Activated B cell treated with CpG ODN at 0.5 μM for 24 hours (primary cell): ENCODE results near the gene MBNL1. TPM values are rescaled to one million over a fixed set of nuclear protein-coding genes. Genes with fewer than 3 reads are reported as not detected.
A peak's percentile ranks its signal among the peaks of the same experiment; 100 is the strongest.

Source experiments
- ATAC-seq: fragments of 200-7000 bp; cut with Tn5 transposase; one replicate; pipeline ENCODE4 v1.10.0; 2021; ENCODE audit warnings: low read depth, mild to moderate bottlenecking, moderate library complexity
- CTCF ChIA-PET: fragments of 350-600 bp; sonication (Branson Sonifier 250); formaldehyde crosslinking; loops from one replicate; lab custom pipeline; 2021; ENCODE audit warnings: antibody characterized with exemption; lab: Charles Lee
- POLR2A ChIA-PET: fragments of 350-600 bp; sonication (Branson Sonifier 250); formaldehyde crosslinking; loops from one replicate; lab custom pipeline; 2021; ENCODE audit warnings: antibody characterized with exemption; lab: Charles Lee
- DNase-seq: peaks from one replicate; pipeline ENCODE4 v3.0.0; 2022
- H3K27ac Mint-ChIP-seq: one replicate; pipeline ENCODE4 v1.8.0; 2020; ENCODE audit warnings: mixed read lengths
- H3K27me3 Mint-ChIP-seq: one replicate; pipeline ENCODE4 v1.8.0; 2021; ENCODE audit warnings: mixed read lengths
- H3K36me3 Mint-ChIP-seq: one replicate; pipeline ENCODE4 v1.8.0; 2021; ENCODE audit warnings: low read depth, mixed read lengths
- H3K4me1 Mint-ChIP-seq: one replicate; pipeline ENCODE4 v1.8.0; 2021; ENCODE audit warnings: mixed read lengths
- H3K4me3 Mint-ChIP-seq: one replicate; pipeline ENCODE4 v1.8.0; 2020; ENCODE audit warnings: mild to moderate bottlenecking, mixed read lengths
- H3K9me3 Mint-ChIP-seq: one replicate; pipeline ENCODE4 v1.8.0; 2020; ENCODE audit warnings: mixed read lengths
- intact Hi-C: fragments of 100-400 bp; cut with micrococcal nuclease; formaldehyde crosslinking; loops from one replicate; pipeline ENCODE4 v1.15.1; 2024
- total RNA-seq: library from RNA; stranded (reverse); gene quantifications from 2 replicates; pipeline ENCODE4 v1.2.3, GENCODE V29; 2022
- TF ChIP-seq, protein P1 (sequence below): fragments of 200-600 bp; IDR thresholded peaks from one replicate; pipeline ENCODE4 v1.8.0; 2022; ENCODE audit warnings: antibody characterized with exemption, mild to moderate bottlenecking

Gene MBNL1
- total RNA-seq, 1 donor from 2014 or later, result 561 TPM

DNA sequence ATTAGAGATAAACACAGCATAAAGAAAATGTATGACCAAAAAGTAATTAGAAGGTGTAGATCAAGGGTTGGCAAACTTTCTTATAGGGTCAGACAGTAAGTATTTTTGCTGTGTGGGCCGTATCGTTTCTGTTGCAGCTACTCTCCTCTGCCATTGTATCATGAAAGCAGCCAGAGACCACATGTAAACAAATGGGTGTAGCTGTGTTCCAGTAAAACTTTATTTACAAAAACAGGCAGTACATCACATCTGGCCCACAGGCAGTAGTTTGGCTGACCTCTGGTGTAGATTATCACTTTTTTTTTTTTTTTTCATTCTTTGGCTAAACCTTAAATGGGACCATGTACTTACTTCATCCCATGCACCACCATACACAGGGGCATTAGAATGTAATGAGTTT, 190.8 kb downstream of the MBNL1 start:
- TF ChIP-seq, protein P1, sequence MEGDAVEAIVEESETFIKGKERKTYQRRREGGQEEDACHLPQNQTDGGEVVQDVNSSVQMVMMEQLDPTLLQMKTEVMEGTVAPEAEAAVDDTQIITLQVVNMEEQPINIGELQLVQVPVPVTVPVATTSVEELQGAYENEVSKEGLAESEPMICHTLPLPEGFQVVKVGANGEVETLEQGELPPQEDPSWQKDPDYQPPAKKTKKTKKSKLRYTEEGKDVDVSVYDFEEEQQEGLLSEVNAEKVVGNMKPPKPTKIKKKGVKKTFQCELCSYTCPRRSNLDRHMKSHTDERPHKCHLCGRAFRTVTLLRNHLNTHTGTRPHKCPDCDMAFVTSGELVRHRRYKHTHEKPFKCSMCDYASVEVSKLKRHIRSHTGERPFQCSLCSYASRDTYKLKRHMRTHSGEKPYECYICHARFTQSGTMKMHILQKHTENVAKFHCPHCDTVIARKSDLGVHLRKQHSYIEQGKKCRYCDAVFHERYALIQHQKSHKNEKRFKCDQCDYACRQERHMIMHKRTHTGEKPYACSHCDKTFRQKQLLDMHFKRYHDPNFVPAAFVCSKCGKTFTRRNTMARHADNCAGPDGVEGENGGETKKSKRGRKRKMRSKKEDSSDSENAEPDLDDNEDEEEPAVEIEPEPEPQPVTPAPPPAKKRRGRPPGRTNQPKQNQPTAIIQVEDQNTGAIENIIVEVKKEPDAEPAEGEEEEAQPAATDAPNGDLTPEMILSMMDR, result no peak
- Mint-ChIP-seq H3K27me3 (no peaks in the 10 kb centered on the region), H3K4me3 (no peak overlapping the region), H3K36me3 (peaks cover 68% of the 10 kb centered on the region), H3K9me3 (no peaks in the 10 kb centered on the region), H3K27ac (peak overlapping the region; percentile 12), H3K4me1 (peaks cover 22% of the 10 kb centered on the region)
- DNase-seq (no peak), ATAC-seq (no peak)
- CTCF ChIA-PET, result interaction anchor here (0.6 kb wide), 1 partner anchor 428 kb away, joined by 3 read pairs; no protein-coding TSS in a partner anchor
- POLR2A ChIA-PET, result interaction anchor here (0.7 kb wide), 1 partner anchor 29 kb away, joined by 3 read pairs; no protein-coding TSS in a partner anchor
- intact Hi-C loops, result loop anchor here (2.0 kb wide), 1 partner anchor 15 kb away; no protein-coding TSS in a partner anchor

GRCh38 chr3:152460936-152461335, 192.2 kb downstream of the MBNL1 start:
- no peaks in the 10 kb centered on the region for H3K9me3 Mint-ChIP-seq
- peaks cover 73% of the 10 kb centered on the region for H3K36me3 Mint-ChIP-seq
- no peaks in the 10 kb centered on the region for H3K27me3 Mint-ChIP-seq
- ChIA-PET CTCF (interaction anchor here (0.6 kb wide), 1 partner anchor 275 kb away, joined by 4 read pairs; no protein-coding TSS in a partner anchor), POLR2A (no interaction called here)
- no peak for DNase-seq
- H3K4me1 Mint-ChIP-seq, result peaks cover 22% of the 10 kb centered on the region
- ATAC-seq, result no peak
- intact Hi-C loops, result no loop called here
- TF ChIP-seq, protein P1, result no peak
- peak overlapping the region; percentile 61 for H3K27ac Mint-ChIP-seq
- no peak overlapping the region for H3K4me3 Mint-ChIP-seq

GRCh38 chr3:152461460-152461859, 192.7 kb downstream of the MBNL1 start:
- ChIA-PET POLR2A (no interaction called here), CTCF (interaction anchor here (0.6 to 1.1 kb wide), 2 partner anchors 11 to 276 kb away, joined by 4 to 5 read pairs; no protein-coding TSS in a partner anchor)
- no peak overlapping the region for H3K4me3 Mint-ChIP-seq
- H3K4me1 Mint-ChIP-seq, result peaks cover 24% of the 10 kb centered on the region
- DNase-seq (no peak), ATAC-seq (no peak)
- intact Hi-C loops, result no loop called here
- TF ChIP-seq, protein P1, result no peak
- H3K9me3 Mint-ChIP-seq, result no peaks in the 10 kb centered on the region
- H3K27me3 Mint-ChIP-seq, result no peaks in the 10 kb centered on the region
- peak overlapping the region; percentile 18 for H3K27ac Mint-ChIP-seq
- peaks cover 73% of the 10 kb centered on the region for H3K36me3 Mint-ChIP-seq

DNA sequence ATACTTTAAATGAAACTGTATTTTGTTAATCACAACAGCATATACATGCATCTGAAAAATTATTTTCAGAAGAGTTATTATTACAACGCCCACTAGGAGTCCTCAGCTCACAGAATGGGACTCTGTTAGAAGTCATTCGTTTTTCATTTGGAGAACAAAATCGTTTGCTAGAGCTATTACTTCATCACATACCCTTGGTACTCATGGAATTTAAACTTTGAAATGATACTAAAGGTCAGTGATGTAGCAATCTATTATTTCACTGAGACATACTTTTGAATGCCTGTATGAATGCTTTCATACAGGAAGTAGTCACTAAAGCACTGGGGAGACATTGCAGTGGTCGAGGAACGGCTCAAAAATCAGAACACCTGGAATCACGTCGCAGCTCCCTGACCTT, 198.1 kb downstream of the MBNL1 start:
- DNase-seq, result no peak
- intact Hi-C loops, result no loop called here
- H3K27ac Mint-ChIP-seq, result peak overlapping the region; percentile 71

More for the DNA sequence above, 198.1 kb downstream of the MBNL1 start:
- CTCF ChIA-PET, result interaction anchor here (0.9 to 2.9 kb wide), 10 partner anchors 15 to 283 kb away, joined by 3 to 18 read pairs (median 5); no protein-coding TSS in a partner anchor
- no peaks in the 10 kb centered on the region for H3K27me3 Mint-ChIP-seq
- POLR2A ChIA-PET, result interaction anchor here (0.6 to 1.3 kb wide), 4 partner anchors 60 to 409 kb away, joined by 3 to 8 read pairs (median 5); partner anchors contain the start of gene MBNL1
- TF ChIP-seq, protein P1, result no peak
- peak; percentile 69 for ATAC-seq
- no peaks in the 10 kb centered on the region for H3K9me3 Mint-ChIP-seq
- peaks cover 42% of the 10 kb centered on the region for H3K36me3 Mint-ChIP-seq
- H3K4me1 Mint-ChIP-seq, result peaks cover 22% of the 10 kb centered on the region
- no peak overlapping the region for H3K4me3 Mint-ChIP-seq
